Left forelimb (tissue), 1 donor: ENCODE results near the gene EBF3.
A peak's percentile ranks its signal among the peaks of the same experiment; 100 is the strongest.

Experiments used
- DNase-seq: peaks from one replicate; pipeline ENCODE4 v3.0.0-alpha.2; 2018; ENCODE audit warnings: low spot score

The EBF3 gene

DNA sequence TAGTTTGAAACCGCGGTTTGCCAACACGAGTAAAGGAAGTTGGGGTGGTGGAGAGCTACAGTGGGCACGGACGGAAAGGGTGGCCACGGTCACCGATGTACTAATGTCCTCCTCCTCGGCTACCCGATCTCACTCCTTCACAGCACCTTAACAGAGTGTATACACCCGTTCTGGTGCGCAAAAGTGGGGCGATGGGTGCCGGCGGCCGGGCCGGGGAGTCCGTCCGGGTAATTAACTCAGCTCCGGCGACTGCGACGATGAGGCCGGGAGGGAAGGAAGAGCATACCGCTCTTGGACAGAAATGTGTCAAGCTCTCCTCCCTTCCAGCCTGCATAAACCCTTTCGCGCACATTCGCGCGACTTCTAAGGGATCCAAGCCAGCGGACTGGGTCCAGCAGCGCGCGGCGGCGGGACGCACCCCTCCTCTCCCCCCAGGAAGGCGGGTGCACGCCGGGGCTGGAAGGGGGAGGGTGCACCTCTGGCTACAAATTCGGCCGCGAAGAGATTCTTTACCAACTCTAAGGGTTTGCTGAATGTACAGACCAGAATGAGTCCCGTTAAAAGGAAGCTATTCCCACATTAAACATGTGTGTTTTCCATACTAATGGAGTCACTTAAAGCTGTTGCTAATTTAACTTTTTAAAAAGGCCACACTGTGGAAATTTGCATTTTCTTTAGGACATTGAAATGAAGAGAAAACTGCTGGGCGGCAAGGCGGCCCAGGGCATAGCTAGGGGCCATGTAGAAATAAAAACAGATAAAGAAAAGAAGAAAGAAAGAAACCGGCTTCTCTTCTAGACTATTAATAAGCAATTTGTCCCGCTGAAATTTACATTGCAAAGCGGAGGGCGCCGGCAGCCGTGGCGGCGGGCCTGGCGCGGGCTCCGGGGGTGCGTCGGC is 6.6 kb upstream of the EBF3 start:
- DNase-seq, result peak; percentile 86

DNA sequence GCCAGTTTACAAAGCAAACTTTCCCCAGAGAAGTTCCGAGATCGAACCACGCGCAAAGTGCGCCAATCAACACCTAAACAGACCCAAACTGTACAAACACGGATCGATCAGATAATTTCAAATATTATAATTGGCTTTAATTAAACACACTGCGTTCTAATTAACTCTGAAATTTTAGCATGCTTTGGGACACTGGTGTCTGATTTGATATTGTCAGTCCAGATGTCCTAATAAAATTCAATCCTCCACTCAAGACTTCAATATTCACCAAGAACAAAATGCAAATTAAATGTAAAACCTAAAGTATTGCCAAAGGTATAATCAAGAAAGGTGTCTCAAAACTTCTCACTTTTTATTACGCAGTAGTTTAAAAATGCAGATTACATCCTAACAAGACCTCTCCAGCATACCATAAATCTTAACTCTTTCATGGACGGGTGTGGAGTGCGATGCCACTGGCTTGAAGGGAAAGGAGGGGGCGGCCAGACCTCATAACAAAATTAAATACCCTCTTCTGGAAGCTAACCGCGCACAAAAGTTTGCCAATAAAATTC is 5.9 kb upstream of the EBF3 start:
- DNase-seq, result no peak

DNA sequence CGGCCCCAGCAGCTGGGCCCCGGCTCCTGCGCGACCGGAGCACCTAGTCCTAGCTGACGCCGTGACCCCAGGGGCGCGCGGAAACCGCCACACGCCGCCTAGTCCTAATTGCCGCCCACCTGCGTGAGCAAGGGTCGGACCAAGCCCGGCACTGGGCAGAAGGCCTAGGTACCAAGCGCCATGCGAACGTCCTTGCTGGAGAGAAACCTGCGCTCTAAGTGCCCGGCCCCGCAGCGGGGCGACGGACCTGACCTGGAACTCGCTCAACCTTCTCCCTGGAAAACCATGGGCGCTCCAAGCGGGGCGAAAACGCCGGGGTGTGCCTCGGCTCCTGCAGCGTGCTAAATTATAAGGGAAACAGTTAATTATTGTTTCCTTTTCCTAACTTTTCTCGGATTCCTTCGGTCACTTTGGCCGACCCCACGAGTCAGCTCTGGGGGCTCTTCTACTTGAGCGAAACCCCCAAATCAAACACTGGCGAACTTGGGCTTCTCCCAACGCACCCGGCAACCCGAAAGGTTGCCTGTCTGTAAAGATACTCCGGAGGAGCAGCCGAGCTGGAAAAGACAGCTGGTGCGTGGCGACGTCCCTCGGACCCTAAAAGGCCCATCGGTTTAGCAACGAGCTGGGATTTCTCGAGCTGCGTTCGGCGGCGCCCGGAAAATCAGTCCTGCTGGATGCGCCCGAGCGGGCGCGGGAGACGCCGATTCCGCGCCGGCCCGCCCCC is 5.3 kb upstream of the EBF3 start:
- DNase-seq, result no peak

DNA sequence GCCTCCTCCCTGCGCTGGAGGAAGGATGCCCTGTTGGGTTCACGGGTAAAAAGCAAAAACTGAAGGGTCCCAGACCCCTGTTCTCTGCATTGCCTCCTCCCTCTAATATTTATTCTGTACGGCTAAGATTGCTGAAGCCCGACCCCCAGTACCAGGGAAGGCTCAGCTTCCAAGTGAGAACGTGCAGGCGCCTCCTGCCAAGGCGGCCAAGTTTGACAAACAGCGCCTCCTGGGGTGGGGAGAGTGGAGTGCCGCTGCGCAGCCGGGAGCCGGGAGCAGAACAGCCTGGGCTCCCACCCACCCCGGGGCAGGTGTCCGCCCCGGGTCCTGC is 4.7 kb upstream of the EBF3 start:
- peak; percentile 90 for DNase-seq

DNA sequence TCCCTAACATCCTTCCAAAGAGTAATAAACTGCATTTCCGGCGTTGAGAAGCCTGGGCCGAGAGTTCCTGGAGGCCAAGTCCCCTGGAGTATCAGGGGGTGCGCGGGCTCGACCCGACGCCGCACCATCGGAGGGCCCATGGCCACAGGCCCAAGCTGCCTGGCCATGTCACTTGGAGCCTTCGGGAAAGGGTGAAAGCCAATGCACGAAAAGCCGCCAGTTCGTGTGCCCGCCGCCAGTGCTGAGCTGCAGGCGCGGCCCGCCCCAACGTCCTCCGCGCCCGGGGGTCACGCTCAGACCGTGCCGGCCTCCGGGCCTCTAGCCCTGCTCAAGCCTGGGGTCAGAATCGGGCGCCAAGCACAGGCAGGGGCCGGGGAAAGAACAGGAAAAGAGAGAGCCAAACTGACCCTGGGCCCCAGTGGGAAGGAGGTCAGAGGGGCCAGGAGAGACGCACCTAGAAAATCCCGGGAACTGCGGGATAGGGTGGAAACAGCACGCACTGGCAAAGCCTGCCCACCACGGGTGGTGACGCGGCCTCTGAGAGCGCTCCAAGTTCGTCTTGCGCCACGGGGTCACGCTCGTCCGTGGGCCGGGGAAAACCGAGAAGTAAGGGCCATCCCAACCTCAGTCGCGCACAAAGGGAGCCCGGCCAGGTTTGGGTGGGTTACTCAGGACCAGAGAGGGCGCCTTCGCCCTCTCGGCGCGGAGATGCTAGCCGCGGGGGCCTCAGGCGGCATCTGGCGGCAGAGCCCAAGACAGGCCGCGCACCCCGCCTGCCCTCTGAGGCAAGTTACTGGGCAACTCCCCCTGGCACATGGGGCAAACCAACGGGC is 4.2 kb upstream of the EBF3 start:
- DNase-seq, result no peak

DNA sequence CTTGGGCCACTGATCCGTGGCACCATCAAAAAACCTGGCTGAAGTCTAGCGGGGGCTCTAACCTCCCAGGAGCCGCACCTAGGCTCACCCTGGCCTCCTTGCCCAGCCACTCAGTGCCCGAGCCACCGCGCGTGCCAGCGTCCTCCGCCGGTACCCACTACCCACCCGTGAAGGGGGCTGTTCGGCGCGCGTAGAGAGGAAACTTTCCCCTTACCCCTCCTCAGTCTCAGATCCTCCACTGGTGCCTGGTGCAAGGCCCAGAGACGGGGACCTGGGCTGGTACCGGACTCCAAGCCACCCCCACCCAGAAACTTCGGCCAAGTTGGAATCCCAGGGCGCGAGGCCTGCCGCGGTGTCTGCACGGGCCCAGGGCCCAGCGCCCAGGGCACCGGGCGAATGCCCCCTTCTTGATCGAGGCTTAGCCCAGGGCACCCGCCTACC is 3.5 kb upstream of the EBF3 start:
- no peak for DNase-seq

DNA sequence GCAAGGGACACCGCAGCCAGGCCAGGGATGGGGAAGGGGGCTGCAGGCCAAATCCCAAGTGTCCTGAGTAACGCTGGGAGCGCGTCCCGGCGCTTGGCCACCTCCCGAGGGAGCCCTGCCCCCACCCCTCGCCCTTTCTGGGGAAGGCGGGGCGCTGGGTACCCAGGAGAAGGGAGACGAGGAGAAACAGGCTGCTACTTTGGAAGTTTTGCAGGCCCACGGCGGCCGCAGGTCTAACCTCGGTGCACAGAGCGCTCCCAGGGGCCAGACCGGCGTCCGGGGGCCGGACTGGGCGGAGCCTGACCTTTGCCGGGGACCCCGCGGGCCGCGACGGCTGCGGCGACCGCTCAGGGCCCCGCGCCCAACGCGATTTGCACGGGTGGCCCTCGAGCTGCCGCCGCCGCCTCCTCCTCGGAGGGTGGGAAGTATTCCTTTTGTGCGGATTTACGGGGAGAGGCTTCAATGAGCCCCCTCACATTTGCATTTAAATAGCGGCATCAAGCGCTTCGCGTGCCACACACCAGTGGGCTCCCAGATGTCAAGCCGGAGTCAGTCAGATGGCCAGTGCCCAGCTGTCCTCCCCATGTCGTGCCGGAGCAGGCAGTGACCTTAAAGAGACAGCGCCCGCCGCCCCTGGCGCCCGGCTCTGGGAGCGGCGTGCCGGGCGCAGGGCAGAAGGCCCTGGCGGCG is 3.0 kb upstream of the EBF3 start:
- DNase-seq, result no peak

DNA sequence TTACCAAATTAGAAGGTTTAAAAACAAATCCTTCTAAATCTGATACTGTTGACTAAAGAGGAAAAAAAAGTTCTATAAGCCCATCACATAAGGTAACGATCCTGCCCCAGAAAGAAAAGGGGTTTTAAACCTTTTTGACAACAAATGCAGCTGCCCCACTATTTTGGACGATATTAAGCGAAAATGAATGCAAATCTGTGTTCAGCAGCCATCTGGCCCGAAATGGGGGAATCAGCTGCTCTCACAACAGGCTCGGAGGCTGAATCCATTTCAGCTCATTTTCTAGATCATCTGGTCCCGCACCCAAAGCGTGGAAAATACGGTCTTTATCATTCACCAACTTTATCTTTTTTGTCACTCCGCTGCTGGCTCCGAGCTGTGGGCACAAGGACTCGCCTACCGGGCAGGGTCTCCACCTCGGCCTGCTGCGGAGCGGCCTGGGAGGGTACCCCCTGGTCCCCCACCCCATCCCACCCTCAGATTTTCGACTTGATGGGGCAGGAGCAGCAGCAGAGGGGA is 2.4 kb upstream of the EBF3 start:
- no peak for DNase-seq

DNA sequence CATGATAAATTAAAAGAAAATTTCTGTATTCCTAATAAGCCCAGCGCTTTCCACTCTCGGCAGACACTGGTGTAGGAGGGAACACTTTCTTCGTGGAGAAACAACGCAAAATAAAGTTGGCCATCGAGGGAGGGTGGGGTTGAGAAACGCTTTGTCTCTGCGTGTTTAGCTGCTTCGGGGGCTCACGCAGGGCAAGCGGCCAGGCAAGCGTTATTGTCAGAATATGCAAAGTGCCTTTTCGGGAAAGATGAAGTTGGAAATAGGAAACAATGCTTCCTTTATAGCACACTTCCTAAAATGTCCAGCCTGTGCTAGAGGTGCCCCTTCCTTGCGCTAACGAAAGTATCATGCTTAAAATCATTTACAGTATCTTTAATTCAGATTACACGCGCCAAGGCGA is 1.9 kb upstream of the EBF3 start:
- DNase-seq, result no peak

DNA sequence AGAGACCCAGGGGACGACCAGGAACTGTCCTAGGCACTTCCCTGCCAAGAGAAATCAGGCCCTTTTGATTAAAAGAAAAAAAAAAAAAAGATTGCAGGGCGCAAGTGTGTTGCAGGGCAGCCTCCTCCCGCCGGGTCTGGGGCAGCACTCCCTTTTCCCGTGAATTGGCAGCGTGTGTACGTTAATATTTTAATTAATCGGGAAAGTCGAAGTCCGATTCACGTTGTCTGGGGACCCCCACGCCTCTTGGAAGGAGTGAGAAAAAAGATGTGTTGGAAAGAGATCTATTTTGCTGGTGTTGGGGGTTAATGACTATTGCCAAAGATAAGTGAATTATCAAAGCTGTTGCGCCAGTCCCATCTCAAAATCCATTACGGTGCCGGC is 1.3 kb upstream of the EBF3 start:
- DNase-seq, result no peak

DNA sequence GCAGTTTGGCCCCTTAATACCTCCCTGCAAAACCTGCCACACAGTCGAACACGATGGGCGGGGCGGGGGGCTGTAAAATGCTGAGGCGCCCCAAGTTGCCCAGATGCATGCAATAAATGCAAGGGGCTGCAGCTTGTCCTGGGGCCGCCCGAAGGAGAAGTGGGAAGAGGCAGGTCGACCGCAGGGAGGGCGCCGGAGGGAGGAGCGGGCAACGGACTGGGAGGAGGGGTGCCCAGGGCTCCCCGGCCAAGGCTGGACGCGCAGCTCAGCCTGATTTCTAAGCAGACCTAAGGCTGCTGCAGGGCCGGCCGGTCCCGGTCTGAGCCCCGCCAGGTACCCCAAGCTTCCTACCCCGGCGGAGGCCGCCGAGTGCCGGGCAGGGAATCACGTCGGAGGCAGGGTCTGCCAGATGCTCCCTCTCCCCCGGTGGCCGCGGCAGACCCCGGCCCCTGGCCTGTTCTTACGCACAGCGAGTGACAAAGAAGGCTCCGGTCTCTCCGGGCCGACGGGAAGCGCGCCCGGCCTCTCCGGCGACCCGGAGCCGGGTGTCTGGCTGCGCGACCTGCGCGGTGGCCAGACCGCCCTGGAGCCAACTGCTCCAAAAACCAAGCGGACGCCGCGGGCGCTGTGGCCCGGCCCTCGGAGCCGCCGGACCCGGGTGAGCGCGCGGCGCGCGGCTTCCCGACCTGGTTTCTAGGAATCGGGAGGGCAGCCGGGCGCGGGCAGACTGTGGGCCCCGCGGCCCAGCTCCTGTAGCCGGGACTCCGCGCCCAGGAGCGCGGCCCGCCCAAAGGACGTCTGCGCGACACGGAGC is 744 bp upstream of the EBF3 start:
- no peak for DNase-seq

DNA sequence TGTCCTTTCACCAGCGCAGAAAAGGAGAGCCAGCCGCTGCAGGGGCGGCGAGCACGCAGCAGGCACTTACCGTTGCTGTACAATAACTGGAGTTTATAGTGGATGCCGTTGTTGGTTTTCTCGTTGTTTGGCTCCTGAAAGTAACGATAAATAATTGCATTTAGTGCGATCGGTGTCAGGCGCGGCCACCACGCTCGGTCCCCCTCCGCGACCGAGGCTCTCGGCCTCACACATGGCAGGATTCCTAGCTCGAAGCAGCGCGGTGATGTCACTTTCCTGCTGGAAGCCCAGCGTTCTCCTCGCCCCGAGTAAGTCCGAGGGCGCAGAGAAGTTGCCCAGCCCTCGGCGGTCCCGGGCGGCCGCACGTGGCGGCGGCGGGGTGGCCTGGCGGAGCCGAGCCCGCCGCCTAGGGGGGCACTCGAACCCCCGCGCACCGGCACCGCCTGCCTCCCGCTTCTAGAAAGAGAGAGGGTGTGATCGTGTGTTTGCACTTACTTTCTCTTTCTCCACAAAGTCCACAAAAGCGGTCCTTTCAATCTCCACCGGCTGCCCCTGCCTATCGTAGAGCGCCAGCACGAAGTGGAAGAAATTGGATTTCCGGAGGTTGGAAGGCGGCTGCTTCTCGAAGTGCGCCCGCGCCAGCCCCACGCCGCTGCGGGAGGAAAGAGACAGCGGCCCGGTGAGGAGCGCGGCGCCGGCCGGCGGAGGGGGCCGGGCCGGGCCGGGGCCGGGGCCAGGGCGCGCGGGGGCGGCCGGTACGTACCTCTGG is 1.0 kb downstream of the EBF3 start:
- DNase-seq, result no peak

DNA sequence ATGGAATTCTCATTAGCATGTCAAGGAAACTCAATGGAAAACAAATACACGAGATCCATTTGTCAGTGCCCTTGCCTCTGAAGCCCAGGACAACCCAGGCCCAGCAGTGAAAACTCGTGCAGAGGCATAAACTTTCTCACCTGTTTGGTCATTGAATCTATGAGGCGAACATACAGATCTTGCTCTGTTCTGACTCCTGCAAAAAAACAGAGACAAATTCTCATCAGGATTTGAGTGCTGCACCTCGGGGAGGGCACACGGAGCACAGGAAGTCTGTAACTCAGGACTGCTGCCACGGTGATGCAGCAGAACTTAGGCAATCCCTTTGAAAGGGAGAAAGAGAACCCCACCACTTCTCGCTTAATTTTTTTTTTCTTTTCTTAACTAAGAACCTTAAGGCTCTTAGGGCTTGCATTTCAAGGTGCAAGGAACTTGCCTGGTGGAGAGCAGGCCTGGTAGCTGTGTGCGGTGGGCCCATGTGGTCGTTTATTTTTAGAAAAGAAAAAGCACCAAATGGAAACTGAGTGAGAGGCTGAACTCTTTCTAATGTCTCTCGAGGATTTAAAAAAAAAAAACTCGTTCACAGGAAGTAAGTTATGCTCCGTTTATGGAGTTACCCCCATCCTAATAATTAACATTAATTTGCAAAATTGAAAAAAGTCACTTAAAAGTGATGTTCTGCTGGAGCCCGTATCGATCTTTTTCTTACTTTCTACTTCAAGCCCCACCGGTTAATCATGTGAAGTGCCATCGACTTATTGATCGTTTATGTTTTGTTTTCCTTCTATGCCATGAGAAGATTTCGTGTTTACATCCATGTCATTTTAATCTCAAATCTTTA is 1.8 kb downstream of the EBF3 start:
- DNase-seq, result no peak

DNA sequence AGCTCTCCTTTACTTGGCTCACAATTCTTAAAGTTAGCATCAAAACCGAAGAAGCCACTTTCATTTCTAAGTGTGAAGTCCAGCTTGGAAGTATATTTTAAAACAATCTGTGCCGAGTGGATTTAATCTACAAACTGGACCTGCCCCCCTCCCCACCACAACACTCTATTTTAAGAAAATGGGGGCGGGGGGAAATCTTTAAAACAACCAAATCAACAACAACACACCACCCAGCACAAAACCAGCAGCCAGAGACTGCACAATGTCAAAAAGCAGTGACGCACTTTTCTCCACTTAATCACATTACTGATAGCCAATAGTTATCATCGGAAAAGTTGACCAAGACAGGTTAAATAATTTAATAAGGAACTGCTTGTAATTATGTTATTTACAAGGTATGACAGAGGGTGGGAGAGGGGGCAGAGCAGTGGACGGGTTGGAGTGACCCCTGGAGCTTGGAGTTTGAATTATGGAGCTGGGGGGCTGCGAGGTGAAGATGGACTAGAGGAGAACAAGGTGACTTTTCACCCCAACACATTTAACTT is 2.8 kb downstream of the EBF3 start:
- DNase-seq, result peak; percentile 65

DNA sequence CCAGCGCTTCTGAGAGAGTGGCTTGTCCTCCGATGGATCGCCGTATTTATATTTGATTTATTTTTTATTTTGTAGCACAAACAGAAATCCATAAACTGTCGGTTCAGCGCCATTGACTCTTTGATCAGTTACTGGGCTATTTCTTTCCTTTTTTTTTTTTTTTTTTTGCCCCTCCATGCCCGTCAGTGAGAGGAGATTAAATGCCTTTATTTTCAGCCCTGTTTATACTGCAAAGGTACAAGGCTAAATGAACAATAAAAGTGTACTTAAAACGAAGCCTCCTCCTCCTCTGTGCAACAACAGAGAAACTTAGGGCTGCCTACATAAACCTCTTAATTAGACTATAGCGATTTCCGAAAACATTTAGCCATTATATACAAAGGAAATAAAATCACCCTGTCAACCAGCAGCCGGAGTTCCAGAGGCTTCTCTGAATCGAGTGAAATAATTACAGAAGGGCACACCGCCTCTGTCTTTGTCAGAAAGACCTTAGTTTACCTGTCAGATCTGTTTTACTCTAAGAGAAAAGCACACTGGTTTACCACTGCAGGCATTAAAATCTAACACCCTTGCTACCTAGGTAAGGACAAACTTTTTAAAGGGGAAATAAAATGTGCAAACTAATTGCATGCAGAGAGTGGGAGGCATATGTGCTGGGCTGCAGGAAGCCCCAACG is 3.5 kb downstream of the EBF3 start:
- no peak for DNase-seq

DNA sequence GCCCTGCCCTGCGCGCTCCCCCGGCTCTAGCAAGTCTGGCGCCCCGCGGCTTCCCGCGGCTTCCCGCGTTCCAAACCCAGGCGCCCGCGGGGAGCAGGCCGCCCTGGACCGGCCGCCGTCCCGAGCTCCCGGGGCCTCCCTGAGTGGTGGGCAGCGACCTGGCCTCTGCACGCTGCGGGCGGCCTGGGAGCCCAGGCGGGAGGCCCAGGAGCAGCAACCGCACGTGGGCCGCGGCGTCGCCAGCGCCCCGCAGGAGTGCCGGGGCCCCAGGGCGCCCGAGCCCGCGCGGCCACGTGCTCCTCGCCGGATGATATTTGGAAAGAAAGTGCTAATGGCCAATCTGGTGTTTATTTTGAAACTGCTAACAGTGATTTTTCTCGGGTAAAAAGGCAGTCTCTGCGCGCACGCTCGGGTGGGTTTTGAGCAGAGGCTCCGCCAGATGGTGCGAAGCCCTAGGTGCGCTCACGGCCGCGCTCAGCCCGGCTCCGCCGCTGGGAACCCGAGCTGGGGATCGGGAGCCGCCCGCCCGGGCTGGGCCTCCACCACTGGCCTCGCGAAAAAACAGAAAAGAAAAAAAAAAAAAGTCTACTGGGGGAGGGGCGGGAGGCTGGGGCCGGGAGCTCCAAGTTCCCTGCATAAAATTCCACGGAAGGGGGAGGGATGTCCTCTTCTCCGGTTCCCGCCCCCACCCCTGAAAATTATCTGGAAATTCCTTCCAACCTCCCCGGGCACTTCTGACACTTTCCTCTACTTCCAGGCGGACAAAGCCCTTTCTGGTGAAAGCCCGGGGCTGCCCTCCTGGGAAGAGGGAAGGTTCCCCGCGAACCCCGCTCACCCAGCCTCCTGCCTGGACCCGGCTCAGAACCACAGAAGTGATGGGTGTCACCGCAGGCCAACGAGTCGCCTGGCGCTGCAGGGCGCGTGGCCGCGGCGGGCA is 4.3 kb downstream of the EBF3 start:
- DNase-seq, result peak; percentile 71
